ENCODE results near the gene WNK2.
"Not testable (repeated sequence)": the region's sequence is repeated elsewhere in the genome, so short reads cannot be mapped to it uniquely, and the experiment has no call there.

WNK2 gene

DNA sequence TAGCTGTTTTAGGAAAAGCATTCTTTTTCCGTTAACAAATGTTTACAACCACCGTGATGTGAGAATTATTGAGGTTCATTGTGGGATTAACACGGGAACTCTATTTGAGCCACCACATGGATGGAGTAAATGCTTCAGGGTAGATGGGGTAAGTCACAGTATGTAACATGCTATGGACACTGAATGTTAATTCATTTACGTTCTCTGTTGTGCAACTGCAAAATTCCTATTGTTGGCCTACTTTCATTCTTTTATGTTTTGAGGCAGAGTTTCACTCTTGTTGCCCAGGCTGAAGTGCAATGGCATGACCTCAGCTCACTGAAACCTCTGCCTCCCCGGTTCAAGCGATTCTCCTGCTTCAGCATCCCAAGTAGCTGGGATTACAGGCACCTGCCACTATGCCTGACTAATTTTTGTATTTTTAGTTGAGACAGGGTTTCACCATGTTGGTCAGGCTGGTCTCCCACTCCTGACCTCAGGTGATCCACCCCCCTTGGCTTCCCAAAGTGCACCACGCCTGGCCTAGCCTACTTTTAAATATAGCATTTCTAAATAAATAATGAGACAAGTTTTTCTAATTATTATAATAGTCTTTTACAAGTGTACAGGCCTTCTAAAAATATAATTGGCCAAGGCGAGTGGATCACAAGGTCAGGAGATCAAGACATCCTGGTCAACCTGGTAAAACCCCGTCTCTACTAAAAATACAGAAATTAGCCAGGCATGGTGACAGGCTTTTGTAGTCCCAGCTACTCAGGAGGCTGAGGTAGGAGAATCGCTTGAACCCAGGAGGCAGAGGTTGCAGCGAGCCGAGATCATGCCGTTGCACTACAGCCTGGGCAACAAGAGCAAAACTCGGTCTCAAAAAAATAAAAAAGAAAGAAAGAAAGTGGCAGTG, 169.7 kb downstream of the WNK2 start:
- DNase-seq (ENCODE audit: insufficient read length, low spot score); FAIRE-seq: not testable (repeated sequence)

DNA sequence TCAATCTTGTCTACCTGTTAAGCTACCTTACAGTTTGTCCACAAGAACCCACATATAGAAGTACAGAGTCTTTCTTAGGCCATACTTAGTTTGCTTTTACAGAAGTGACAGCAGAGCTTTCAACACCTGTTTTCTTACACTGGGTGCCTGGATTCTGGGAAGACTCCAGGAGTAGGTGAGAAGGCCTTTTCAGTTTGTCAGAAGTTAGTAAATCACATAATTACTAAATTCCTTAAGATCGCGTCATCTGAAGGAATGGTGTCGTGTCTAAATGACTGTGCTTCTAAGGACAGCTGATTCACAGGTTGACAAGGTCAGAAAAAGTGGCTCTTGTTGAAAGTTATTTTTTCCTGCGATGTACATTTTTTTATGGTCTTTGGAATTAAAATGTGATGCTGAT, 170.5 kb downstream of the WNK2 start:
- DNase-seq (ENCODE audit: insufficient read length, low spot score) (no peak), FAIRE-seq (no peak)

DNA sequence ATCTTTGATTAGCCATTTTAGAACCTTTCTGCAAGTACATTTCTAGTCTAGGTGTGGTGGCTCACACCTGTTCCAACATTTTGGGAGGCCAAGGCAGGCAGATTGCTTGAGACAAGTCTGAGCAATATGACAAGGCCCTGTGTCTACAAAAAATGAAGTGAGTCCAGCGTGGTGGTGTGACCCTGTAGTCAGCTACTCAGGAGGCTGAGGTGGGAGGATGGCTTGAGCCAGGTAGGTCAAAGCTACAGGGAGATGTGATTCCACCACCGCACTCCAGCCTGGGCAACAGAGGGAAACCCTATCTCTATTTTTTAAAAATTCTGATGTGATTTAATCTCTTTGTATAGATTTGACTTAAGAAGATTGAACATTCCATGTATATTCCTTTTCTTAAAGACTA, 171.9 kb downstream of the WNK2 start:
- FAIRE-seq (no peak), DNase-seq (ENCODE audit: insufficient read length, low spot score) (no peak)

DNA sequence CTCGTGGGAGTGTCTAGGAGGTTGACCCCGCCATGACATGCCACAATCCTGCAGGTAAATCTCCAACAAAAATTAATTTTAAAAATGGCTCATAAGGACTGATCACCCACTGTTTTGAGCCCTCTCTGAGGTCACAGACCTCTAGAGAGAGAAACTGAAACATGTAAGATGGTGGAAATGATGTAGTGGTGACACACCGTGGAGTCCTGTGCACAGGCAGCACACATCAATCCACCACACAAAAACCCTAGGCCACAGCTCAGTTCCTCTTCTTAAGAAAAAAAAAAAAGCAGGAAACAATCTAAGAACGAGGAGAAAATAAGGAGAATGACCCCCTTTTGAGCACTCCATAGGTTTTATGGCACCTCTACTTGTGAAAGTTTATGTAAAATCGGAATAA, 173.7 kb downstream of the WNK2 start:
- DNase-seq (ENCODE audit: insufficient read length, low spot score): no peak
- FAIRE-seq: no peak

DNA sequence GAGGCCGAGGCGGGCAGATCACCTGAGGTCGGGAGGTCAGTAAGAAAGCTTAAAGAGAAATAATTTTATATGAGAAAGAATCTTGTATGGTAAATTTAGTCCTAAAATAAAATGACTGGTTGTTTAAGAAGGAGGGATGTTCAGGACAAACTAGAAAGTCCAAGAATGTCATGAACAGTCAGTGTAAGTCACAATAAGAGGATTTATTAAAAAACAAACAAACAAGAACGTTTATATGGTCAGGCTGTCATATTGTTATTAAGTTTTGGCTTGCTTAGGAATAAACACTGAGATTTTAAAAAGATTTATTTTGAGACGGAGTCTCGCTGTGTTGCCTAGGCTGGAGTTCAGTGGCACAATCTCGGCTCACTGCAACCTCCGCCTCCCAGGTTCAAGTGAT, 176.0 kb downstream of the WNK2 start:
- not testable (repeated sequence) for DNase-seq (ENCODE audit: insufficient read length, low spot score); FAIRE-seq

DNA sequence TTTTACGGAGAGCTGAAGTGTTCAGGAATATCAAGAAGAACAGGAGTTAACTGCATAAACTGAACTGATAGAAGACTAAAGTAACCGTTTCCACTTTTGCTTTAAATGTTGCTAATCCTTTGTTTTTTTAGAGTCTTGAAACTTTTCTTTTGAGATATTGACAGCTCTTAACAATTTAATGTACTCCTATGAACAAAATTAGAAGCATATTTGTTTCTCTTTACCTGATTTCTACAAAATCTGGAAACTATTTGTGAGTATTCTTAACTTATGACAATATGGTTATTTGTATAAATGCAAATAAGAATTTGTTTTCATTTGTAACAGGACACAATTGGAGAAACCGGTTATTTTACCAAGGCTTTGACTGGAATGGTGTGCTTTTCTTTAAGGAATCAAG, 178.1 kb downstream of the WNK2 start:
- FAIRE-seq: no peak
- DNase-seq (ENCODE audit: insufficient read length, low spot score): no peak

DNA sequence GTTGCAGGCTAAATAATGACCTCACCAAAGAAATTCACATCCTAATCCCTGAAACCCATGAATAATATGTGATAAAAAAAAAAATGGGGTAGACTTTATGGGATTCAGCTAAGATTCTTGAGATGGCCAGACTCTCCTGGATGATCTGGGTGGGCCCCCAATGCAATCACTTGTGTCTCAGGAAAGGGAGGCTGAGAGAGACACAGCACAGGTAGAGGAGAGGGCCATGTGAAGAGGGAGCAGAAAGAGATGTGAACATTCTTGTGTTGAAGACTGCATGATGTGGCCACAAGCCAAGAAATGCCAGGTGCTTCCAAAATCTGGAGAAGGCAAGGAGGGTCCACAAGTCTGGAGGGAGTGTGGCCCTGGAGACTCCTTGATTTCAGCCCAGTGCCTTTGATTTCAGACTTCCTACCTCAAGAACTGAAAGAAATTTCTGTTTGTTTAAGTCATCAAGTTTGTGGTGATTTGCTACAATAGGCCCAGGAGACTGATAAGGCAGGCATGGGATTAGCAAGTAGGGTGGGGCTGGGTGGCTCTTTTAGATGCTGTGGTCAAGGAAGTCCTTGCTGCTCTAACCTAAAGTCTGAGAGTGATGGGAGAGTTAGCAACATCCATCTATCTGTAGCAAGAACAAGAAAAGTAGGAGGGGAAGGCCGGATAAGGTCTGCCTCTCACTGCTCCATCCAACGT, 180.9 kb downstream of the WNK2 start:
- DNase-seq (ENCODE audit: insufficient read length, low spot score) (no peak), FAIRE-seq (no peak)

DNA sequence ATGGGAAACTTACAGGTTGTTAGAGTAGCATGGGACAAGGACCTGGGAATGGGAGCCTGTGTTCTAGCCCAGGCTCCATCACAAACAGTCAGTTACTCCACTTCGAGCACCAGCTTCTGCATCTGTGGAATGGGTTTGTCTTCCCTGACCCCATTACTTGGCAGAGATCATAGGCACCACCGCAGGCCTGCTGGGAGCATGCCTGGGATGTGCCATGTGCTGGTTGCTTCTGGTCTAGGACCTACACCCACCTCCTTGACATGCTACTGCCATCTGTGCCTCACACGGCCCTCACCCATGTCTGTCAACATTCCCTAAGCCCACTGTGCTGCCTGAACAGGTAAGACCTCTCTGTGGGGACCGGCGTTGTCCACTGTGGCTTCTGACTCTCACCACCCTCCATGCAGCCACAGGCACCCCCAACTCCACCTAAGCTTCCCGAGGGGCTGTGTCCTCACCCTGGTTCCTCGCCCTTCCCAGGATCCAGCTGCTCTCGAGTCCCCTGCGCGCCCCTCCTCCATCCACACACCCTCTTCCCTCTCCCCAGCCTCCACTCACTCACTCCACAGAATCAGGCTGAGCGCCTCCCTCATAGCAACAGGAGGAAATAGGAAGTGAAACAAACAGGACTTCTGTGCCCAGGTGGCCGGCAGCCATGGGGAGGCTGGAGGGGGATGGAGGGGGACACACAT, 181.6 kb downstream of the WNK2 start:
- DNase-seq (ENCODE audit: insufficient read length, low spot score) (no peak), FAIRE-seq (no peak)

DNA sequence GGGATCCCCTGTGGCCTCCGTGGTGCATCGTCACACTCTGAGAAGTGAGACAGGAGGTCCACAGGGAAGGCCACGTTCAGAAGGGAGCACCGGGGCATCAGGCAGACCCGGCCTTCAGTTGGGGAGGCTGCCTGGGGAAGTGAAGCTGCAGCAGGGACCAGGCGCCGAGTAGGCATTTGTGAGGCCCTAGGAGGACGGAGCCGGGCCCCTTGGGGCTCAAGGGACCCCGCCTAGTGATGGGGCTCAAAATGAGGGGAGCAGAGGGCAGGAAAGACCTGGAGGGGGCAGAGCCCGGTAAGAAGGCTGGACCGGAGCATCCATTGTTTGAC, 182.1 kb downstream of the WNK2 start:
- DNase-seq (ENCODE audit: insufficient read length, low spot score) (no peak), FAIRE-seq (no peak)

DNA sequence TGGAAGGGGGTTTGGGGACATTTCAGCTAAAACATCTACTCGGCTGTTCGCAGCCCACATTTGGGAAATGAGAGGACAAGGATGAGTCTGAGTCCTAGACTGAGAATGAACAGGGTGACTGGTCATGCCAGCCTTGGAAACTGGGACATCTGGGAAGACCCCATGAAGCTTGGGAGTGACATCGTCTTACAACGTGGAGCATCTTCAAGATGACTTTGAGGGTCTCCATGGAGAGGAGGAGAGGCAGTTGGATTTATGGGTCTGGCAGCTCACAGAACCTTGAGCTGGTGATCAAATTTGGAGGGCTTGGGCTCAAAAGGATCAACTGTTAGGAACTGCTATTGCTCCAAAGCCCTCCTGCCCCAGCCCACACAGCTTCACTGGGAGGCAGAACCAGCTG, 182.5 kb downstream of the WNK2 start:
- FAIRE-seq; DNase-seq (ENCODE audit: insufficient read length, low spot score): not testable (repeated sequence)

DNA sequence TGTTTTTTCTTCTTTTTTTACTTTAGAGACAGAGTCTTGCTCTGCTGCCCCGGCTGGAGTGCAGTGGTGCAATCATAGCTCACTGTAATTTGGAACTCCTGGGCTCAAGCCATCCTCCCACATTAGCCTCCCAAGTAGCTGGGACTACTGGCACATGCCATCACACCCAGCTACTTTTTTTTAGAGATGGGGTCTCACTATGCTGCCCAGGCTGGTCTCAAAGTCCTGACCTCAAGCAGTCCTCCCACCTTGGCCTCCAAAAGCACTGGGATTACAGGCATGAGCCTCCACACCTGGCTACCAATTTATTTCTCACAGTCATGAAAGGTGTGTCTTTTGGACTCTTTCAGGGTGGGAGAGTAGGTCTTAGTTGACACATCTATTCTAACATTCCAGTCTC, 184.5 kb downstream of the WNK2 start:
- FAIRE-seq (no peak), DNase-seq (ENCODE audit: insufficient read length, low spot score) (no peak)

DNA sequence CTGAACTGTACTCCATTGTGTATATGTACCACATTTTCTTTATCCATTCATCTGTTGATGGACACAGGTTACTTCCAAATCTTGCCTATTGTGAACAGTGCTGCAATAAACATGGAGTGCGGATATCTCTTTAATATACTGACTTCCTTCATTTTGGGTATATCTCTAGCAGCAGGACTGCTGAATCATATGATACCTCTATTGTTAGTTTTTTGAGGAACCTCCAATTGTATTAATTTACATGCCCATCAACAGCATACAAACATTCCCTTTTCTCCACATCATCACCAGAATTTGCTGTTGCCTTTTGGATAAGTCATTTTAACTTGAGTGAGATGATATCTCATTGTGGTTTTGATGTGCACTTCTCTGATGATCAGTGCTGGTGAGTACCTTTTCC, 185.7 kb downstream of the WNK2 start:
- no peak for FAIRE-seq
- no peak for DNase-seq (ENCODE audit: insufficient read length, low spot score)
